Activated CD8-positive, alpha-beta T cell treated with anti-CD3 and anti-CD28 coated beads, Interleukin-2, amount 10 ng/mL, durations not matched to agents 7 days and 5 days (primary cell): ENCODE data around the gene ATRX. TPM values are rescaled to one million over a fixed set of nuclear protein-coding genes. Genes with fewer than 3 reads are reported as not detected.
"Not testable (repeated sequence)": the region's sequence is repeated elsewhere in the genome, so short reads cannot be mapped to it uniquely, and the experiment has no call there.

Experiments used
- ATAC-seq: fragments of 150-1000 bp; cut with Tn5 transposase; one replicate; pipeline ENCODE4 v1.10.0; 2021; ENCODE audit warnings: moderate library complexity
- CTCF ChIA-PET: fragments of 350-600 bp; sonication (Branson Sonifier 250); formaldehyde crosslinking; loops from one replicate; lab custom pipeline; 2021; ENCODE audit warnings: antibody characterized with exemption; lab: Charles Lee
- POLR2A ChIA-PET: fragments of 350-600 bp; sonication (Branson Sonifier 250); formaldehyde crosslinking; loops from one replicate; lab custom pipeline; 2021; ENCODE audit warnings: antibody characterized with exemption; lab: Charles Lee
- DNase-seq: peaks from one replicate; pipeline ENCODE4 v3.0.0-alpha.2; 2020
- H3K27ac Mint-ChIP-seq: one replicate; pipeline ENCODE4 v1.8.0; 2021; ENCODE audit warnings: mild to moderate bottlenecking, mixed read lengths
- H3K27me3 Mint-ChIP-seq: one replicate; pipeline ENCODE4 v1.8.0; 2021; ENCODE audit warnings: low read depth, mixed read lengths
- H3K36me3 Mint-ChIP-seq: one replicate; pipeline ENCODE4 v1.8.0; 2021; ENCODE audit warnings: low read depth, mixed read lengths
- H3K4me1 Mint-ChIP-seq: one replicate; pipeline ENCODE4 v1.8.0; 2021; ENCODE audit warnings: low read depth, mixed read lengths
- H3K4me3 Mint-ChIP-seq: one replicate; pipeline ENCODE4 v1.8.0; 2021; ENCODE audit warnings: mild to moderate bottlenecking, mixed read lengths
- H3K9me3 Mint-ChIP-seq: one replicate; pipeline ENCODE4 v1.8.0; 2022; ENCODE audit warnings: mixed read lengths; ENCODE audit not compliant: insufficient read depth
- total RNA-seq, 2 experiments: library from RNA; stranded (reverse); gene quantifications; one replicate each; pipeline ENCODE4 v1.2.3, GENCODE V29; 2021

ATRX gene
- total RNA-seq, 2 experiments from 2014 or later = 59.9 to 65.8 TPM

DNA sequence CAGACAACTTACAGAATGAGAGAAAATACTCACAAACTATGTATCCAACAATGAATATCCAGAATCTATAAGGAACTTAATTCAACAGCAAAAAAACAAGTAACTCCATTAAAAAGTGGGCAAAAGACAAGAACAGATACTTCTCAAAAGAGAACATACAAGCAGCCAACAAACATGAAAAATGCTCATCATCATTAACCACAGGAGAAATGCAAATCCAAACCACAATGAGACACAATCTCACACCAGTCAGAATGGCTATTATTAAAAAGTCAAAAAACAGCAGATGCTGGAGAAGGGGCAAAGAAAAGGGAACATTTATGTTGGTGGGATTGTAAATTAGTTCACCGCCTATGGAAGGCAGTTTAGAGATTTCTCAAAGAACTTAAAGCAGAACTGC lies 188.5 kb downstream of the ATRX start:
- Mint-ChIP-seq H3K27me3 (no peaks in the 10 kb centered on the region), H3K27ac (no peak overlapping the region), H3K4me1 (peaks cover 5% of the 10 kb centered on the region), H3K36me3 (peaks cover 13% of the 10 kb centered on the region), H3K4me3 (no peak overlapping the region), H3K9me3 (no peaks in the 10 kb centered on the region)
- ChIA-PET POLR2A (no interaction called here), CTCF (no interaction called here)
- no peak for DNase-seq
- no peak for ATAC-seq

DNA sequence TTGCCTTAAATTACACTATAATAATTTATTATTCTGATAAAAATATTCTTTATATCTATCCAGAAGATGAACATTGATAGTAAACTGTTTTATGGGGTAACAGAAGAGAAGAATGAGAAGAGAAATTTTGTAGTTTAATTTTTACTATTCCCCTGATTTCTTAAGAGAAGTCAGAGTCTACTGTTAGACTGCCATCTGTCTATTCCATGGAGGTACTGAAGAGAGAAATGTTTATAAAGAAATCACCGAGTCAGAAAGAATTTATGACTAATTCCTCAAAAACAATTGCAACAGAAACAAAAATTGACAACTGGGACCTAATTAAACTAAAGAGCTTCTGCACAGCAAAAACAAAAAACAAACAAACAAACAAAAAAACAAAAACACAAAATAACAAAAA lies 188.9 kb downstream of the ATRX start:
- ChIA-PET POLR2A (no interaction called here), CTCF (no interaction called here)
- H3K27me3 Mint-ChIP-seq = no peaks in the 10 kb centered on the region
- no peaks in the 10 kb centered on the region for H3K9me3 Mint-ChIP-seq
- no peak overlapping the region for H3K4me3 Mint-ChIP-seq
- peaks cover 13% of the 10 kb centered on the region for H3K36me3 Mint-ChIP-seq
- ATAC-seq = no peak
- DNase-seq = no peak
- peaks cover 5% of the 10 kb centered on the region for H3K4me1 Mint-ChIP-seq
- H3K27ac Mint-ChIP-seq = no peak overlapping the region

DNA sequence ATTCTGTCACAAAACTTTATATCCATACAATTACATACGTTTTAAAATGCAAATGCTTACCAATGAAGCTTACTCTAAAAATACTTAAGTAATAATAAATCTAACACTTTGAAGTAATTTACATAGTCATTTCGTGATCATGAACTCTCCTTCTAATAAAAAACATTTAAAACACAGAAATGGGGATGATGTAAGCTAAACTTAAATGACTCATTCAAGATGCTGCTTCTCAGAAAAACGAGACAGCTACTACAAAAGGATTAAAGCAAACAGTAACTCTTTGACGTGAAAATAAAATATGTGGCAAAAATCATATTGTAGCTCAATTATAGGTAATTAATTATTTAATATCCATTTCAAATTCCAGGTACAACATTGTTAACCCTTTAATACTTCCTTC lies 190.2 kb downstream of the ATRX start:
- no peak for ATAC-seq
- H3K27ac Mint-ChIP-seq = no peak overlapping the region
- ChIA-PET CTCF (no interaction called here), POLR2A (no interaction called here)
- H3K27me3 Mint-ChIP-seq = no peaks in the 10 kb centered on the region
- H3K36me3 Mint-ChIP-seq = peaks cover 14% of the 10 kb centered on the region
- H3K9me3 Mint-ChIP-seq = no peaks in the 10 kb centered on the region
- H3K4me3 Mint-ChIP-seq = no peak overlapping the region
- H3K4me1 Mint-ChIP-seq = peaks cover 5% of the 10 kb centered on the region
- no peak for DNase-seq

DNA sequence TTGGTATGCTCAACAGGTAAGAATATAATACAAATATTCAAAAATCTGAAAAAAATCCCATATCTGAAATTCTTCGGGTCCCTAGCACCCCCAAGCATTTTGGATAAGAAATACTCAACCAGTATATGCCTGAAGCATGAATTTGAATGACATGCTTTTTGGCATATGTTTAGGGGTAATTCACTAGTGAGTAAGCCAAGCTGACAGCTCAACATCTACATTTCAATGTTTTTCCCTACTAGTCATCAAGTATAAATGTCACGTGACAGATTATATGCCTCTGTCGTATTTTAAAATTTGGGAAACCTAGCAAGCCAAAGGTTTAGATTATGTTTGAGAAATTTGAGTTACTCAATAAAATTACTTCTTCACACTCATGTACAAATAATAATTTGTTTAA lies 213.7 kb downstream of the ATRX start:
- H3K9me3 Mint-ChIP-seq = no peaks in the 10 kb centered on the region
- H3K36me3 Mint-ChIP-seq = peaks cover 27% of the 10 kb centered on the region
- DNase-seq = no peak

DNA sequence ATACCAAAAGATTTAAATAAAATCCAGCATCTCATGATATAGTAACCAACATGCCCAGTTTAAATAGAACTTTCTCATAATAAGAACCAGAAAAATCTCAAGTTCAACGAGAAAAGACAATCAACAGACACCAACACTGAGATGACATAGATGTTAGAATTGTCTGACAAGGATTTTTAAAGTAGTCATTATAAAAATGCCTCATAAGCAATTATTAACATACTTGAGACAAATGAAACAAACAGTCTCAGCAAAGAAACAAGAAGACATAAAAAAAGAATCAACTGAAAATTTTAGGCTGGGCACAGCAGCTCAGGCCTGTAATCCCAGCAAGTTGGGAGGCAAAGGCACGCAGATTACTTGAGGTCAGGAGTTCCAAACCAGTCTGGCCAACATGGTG lies 220.7 kb downstream of the ATRX start:
- ATAC-seq = no peak
- Mint-ChIP-seq H3K27me3 (no peaks in the 10 kb centered on the region), H3K36me3 (peaks cover 32% of the 10 kb centered on the region), H3K4me3 (no peak overlapping the region), H3K27ac (no peak overlapping the region), H3K4me1 (no peaks in the 10 kb centered on the region), H3K9me3 (no peaks in the 10 kb centered on the region)
- no peak for DNase-seq
- CTCF ChIA-PET = no interaction called here
- POLR2A ChIA-PET = no interaction called here

More for the DNA sequence above, 213.7 kb downstream of the ATRX start:
- ATAC-seq = no peak
- Mint-ChIP-seq H3K27me3 (no peaks in the 10 kb centered on the region), H3K27ac (no peak overlapping the region), H3K4me1 (no peaks in the 10 kb centered on the region), H3K4me3 (no peak overlapping the region)
- ChIA-PET CTCF (no interaction called here), POLR2A (no interaction called here)

DNA sequence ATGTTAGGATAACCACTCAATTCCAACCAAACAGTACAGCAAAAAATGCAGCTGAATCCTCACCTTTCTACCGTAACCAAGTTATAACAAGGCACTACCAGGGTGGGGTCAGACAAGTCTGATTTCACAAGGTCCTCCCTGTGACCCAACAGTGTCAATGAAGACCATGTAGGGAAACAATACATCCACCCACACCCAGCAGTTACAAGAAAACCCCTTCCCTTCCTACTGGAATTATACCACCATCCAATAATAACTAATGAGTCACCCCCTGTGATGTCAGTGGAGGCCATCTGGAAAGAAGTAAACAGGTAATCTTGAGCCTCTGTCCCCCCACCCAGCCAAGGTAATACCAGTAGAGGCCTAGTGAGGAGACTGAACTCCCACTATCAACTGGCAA lies 221.2 kb downstream of the ATRX start:
- ATAC-seq (no peak), DNase-seq (no peak)
- Mint-ChIP-seq H3K4me1 (no peaks in the 10 kb centered on the region), H3K4me3 (no peak overlapping the region), H3K36me3 (peaks cover 32% of the 10 kb centered on the region), H3K27me3 (no peaks in the 10 kb centered on the region), H3K27ac (no peak overlapping the region), H3K9me3 (no peaks in the 10 kb centered on the region)
- ChIA-PET POLR2A (no interaction called here), CTCF (no interaction called here)

DNA sequence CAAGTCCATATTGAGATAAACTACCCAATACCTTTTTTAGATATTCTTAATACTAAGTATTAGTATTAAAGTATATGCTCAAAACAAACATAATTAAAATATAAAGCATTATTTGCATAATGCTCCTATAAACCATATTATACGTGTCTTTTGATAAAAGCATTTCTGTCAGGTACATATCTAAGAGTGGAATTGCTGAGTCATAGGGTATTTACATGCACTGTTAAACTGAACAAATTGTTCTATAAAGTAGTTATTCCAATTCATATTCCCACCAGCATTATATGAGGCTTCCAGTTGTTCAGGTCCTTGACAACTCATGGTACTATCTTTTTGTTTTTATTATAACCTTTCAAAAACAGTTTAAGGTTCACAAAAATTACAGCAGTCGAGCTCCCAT lies 224.6 kb downstream of the ATRX start:
- ATAC-seq = no peak
- CTCF ChIA-PET = no interaction called here
- Mint-ChIP-seq H3K9me3 (no peaks in the 10 kb centered on the region), H3K27me3 (no peaks in the 10 kb centered on the region), H3K27ac (no peak overlapping the region), H3K4me1 (no peaks in the 10 kb centered on the region), H3K36me3 (peaks cover 16% of the 10 kb centered on the region), H3K4me3 (no peak overlapping the region)
- POLR2A ChIA-PET = no interaction called here
- no peak for DNase-seq

DNA sequence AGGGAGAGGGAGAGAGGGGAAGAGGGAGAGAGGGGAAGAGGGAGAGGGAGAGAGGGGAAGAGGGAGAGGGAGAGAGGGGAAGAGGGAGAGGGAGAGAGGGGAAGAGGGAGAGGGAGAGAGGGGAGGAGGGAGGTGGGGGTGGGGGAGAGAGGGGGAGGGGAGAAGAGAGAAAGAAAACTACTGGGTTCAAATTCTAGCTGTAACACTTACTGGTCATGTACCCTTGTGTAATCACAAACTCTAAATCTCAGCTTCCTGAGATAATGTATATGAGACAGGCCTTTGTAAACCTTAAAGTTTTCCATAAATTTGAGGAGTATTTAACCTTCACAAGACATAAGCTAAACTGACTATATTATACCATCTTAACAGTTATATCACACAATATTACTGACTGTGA lies 229.7 kb downstream of the ATRX start:
- Mint-ChIP-seq H3K4me1 (no peaks in the 10 kb centered on the region), H3K27ac (no peak overlapping the region), H3K4me3 (no peak overlapping the region), H3K9me3 (no peaks in the 10 kb centered on the region), H3K36me3 (peaks cover 20% of the 10 kb centered on the region), H3K27me3 (no peaks in the 10 kb centered on the region)
- no peak for DNase-seq
- ChIA-PET CTCF (no interaction called here), POLR2A (no interaction called here)
- ATAC-seq = no peak

DNA sequence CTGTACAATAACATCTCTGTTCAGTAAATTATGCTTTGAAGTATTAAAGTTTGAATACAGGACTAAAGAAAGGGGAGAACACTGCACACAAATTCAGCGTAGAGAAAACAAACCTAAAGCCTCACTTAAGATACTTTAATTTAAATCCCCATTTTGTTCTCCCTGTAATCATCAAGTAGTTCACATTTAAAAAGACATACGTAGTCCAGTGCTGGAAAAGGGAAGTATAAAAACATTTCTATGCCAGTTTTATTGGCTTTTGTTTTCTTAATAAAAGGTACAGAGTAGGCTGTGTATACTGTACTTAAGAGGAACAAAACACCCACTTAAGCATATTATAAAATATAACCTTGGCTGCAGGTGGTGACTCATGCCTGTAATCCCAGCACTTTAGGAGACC lies 237.3 kb downstream of the ATRX start:
- no peaks in the 10 kb centered on the region for H3K27me3 Mint-ChIP-seq
- H3K36me3 Mint-ChIP-seq = peaks cover 14% of the 10 kb centered on the region
- no peak for DNase-seq
- no peaks in the 10 kb centered on the region for H3K9me3 Mint-ChIP-seq
- POLR2A ChIA-PET = no interaction called here
- CTCF ChIA-PET = no interaction called here
- no peaks in the 10 kb centered on the region for H3K4me1 Mint-ChIP-seq
- H3K27ac Mint-ChIP-seq = no peak overlapping the region
- ATAC-seq = no peak
- H3K4me3 Mint-ChIP-seq = no peak overlapping the region

DNA sequence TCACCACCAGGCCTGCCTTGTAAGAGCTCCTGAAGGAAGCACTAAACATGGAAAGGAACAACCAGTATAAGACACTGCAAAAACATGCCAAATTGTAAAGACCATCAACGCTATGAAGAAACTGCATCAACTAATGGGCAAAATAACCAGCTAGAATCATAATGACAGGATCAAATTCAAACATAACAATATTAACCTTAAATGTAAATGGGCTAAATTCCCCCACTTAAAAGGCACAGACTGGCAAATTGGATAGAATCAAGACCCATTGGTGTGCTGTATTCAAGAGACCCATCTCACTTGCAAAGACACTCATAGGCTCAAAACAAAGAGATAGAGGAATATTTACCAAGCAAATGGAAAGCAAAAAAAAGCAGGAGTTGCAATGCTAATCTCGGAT lies 246.2 kb downstream of the ATRX start:
- H3K4me1 Mint-ChIP-seq, H3K27ac Mint-ChIP-seq, H3K4me3 Mint-ChIP-seq, DNase-seq, H3K27me3 Mint-ChIP-seq, ATAC-seq, POLR2A ChIA-PET, CTCF ChIA-PET: not testable (repeated sequence)
- H3K9me3 Mint-ChIP-seq = peaks cover 15% of the 10 kb centered on the region
- peaks cover 48% of the 10 kb centered on the region for H3K36me3 Mint-ChIP-seq

DNA sequence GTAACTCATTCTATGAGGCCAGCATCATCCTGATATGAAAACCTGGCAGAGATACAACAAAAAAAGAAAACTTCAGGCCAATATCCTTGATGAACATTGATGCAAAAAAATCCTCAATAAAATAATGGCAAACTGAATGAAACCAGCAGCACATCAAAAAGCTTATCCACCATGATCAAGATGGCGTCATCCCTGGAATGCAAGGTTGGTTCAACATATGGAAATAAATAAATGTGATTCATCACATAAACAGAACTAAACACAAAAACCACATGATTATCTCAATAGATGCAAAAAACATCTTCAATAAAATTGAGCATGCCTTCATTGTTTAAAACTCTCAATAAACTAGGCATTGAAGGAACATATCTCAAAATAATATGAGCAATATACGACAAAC lies 254.8 kb downstream of the ATRX start:
- H3K4me3 Mint-ChIP-seq, H3K27me3 Mint-ChIP-seq, H3K27ac Mint-ChIP-seq, DNase-seq, CTCF ChIA-PET, POLR2A ChIA-PET, ATAC-seq, H3K4me1 Mint-ChIP-seq: not testable (repeated sequence)
- peaks cover 45% of the 10 kb centered on the region for H3K36me3 Mint-ChIP-seq
- H3K9me3 Mint-ChIP-seq = peaks cover 15% of the 10 kb centered on the region

DNA sequence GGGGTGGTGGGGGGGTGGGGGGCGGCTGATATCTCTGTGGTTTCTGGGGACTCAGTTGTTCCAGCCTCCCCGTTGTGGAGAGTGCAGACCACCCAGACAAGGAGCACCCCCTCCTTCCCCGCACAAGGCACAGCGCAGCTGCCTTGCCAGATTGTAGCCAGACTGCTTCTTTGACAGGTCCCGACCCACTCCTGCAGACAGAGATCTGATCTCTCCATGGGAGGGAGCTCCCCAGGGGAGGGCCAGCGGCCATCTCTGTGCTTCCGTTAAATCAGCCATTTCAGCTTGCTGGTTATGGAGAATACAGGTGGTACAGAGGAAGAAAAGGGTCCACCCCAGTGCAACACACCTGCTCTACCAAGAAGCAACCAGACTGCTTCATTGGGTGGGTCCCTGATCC lies 258.0 kb downstream of the ATRX start:
- no peak overlapping the region for H3K27ac Mint-ChIP-seq
- POLR2A ChIA-PET = no interaction called here
- H3K9me3 Mint-ChIP-seq = peaks cover 15% of the 10 kb centered on the region
- no peaks in the 10 kb centered on the region for H3K4me1 Mint-ChIP-seq
- ATAC-seq (no peak), DNase-seq (no peak)
- H3K27me3 Mint-ChIP-seq = no peaks in the 10 kb centered on the region
- H3K4me3 Mint-ChIP-seq = no peak overlapping the region
- H3K36me3 Mint-ChIP-seq = peaks cover 45% of the 10 kb centered on the region
- CTCF ChIA-PET = no interaction called here

DNA sequence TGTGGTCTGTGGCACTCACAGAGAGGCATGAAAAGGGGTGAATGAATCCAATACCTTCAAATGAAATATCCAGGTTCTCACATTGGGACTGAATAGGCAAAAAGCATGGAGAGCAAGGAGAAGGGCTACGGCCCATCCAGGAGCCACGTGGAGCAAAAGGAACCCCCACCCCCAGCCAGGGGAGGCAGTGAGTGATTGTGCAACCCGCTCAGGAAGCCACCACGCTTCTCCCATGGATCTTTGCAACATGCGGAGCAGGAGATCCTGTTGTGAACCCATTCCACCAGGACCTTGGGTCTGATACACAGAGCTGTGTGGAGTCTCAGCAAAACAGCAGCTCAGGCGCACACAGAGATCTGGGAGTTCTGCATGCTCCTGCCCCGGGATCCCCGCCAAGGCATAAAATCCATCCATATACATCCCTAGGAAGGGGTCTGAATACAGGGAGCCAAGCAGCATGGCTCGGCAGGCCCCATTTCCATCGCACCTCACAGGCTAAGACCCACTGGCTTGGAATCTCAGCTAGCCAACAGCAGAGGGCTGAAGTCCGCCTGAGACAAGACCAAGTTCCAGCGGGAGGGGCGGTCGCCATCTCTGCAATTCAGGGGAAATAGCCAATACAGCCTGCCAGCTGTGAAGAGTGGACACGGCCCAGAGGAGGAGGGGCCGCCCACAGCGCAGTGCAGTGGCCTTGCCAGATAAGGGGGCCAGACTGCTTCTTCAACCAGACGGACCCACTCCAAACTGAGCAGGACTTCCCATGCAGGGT lies 258.6 kb downstream of the ATRX start:
- DNase-seq = no peak
- Mint-ChIP-seq H3K27me3 (no peaks in the 10 kb centered on the region), H3K9me3 (peaks cover 15% of the 10 kb centered on the region), H3K36me3 (peaks cover 45% of the 10 kb centered on the region), H3K4me1 (no peaks in the 10 kb centered on the region), H3K27ac (no peak overlapping the region), H3K4me3 (no peak overlapping the region)
- POLR2A ChIA-PET = interaction anchor here (0.5 kb wide), 1 partner anchor 73 kb away, joined by 5 read pairs; no protein-coding TSS in a partner anchor
- no peak for ATAC-seq
- CTCF ChIA-PET = no interaction called here
